T-helper 2 cell treated with Interferon-gamma antibody and Interleukin-4, amounts not matched to agents 5 μg/mL and 100 μg/mL, for 36 hours (primary cell): ENCODE results near the gene DYRK1A.
A peak's percentile ranks its signal among the peaks of the same experiment; 100 is the strongest.
"Not testable (repeated sequence)": the region's sequence is repeated elsewhere in the genome, so short reads cannot be mapped to it uniquely, and the experiment has no call there.

Source experiments
- DNase-seq: peaks from one replicate; pipeline ENCODE4 v3.0.0; 2021; ENCODE audit warnings: low spot score
- H3K27ac Mint-ChIP-seq: one replicate; pipeline ENCODE4 v1.8.0; 2021; ENCODE audit warnings: mild to moderate bottlenecking, mixed read lengths
- H3K27me3 Mint-ChIP-seq: one replicate; pipeline ENCODE4 v1.8.0; 2021; ENCODE audit warnings: low read depth, mixed read lengths
- H3K36me3 Mint-ChIP-seq: one replicate; pipeline ENCODE4 v1.8.0; 2021; ENCODE audit warnings: low read depth, mixed read lengths
- H3K4me1 Mint-ChIP-seq: one replicate; pipeline ENCODE4 v1.8.0; 2021; ENCODE audit warnings: low read depth, mixed read lengths
- H3K4me3 Mint-ChIP-seq: one replicate; pipeline ENCODE4 v1.8.0; 2022; ENCODE audit warnings: mild to moderate bottlenecking, moderate library complexity, mixed read lengths
- H3K9me3 Mint-ChIP-seq: one replicate; pipeline ENCODE4 v1.8.0; 2021; ENCODE audit warnings: mixed read lengths

The DYRK1A gene

GRCh38 chr21:37366482-37367316 is at the start of gene DYRK1A:
Gene DYRK1A, plus strand, starts transcription at chr21:37366773. Its CDS starts 53,602 bp downstream, at chr21:37420375.
- Mint-ChIP-seq H3K4me1 (peaks cover 37% of the 10 kb centered on the region), H3K4me3 (peak within 1 kb of the TSS; percentile 97), H3K9me3 (no peaks in the 10 kb centered on the region), H3K27ac (peak within 1 kb of the TSS; percentile 100), H3K27me3 (no peaks in the 10 kb centered on the region), H3K36me3 (peaks cover 13% of the 10 kb centered on the region)
- peak; percentile 96 for DNase-seq

- Mint-ChIP-seq H3K4me1 (no peaks in the 10 kb centered on the region), H3K27me3 (peaks cover 8% of the 10 kb centered on the region)
These were observed 47.0 kb upstream of the DYRK1A start for GRCh38 chr21:37319551-37319950.

GRCh38 chr21:37322084-37322483 is 44.5 kb upstream of the DYRK1A start:
- no peak overlapping the region for H3K27ac Mint-ChIP-seq
- DNase-seq = no peak
- H3K4me1 Mint-ChIP-seq = no peaks in the 10 kb centered on the region
- H3K36me3 Mint-ChIP-seq = no peaks in the 10 kb centered on the region
- H3K27me3 Mint-ChIP-seq = peaks cover 6% of the 10 kb centered on the region
- peaks cover 10% of the 10 kb centered on the region for H3K9me3 Mint-ChIP-seq
- H3K4me3 Mint-ChIP-seq = no peak overlapping the region

More at GRCh38 chr21:37319551-37319950, 47.0 kb upstream of the DYRK1A start:
- H3K9me3 Mint-ChIP-seq = peaks cover 10% of the 10 kb centered on the region
- DNase-seq = no peak
- H3K4me3 Mint-ChIP-seq = no peak overlapping the region
- H3K36me3 Mint-ChIP-seq = no peaks in the 10 kb centered on the region
- no peak overlapping the region for H3K27ac Mint-ChIP-seq

GRCh38 chr21:37324558-37324957 is 42.0 kb upstream of the DYRK1A start:
- Mint-ChIP-seq H3K9me3 (peaks cover 8% of the 10 kb centered on the region), H3K27ac (no peak overlapping the region), H3K4me3 (no peak overlapping the region), H3K36me3 (no peaks in the 10 kb centered on the region), H3K4me1 (no peaks in the 10 kb centered on the region), H3K27me3 (peaks cover 8% of the 10 kb centered on the region)
- DNase-seq = no peak

GRCh38 chr21:37328147-37328546 is 38.4 kb upstream of the DYRK1A start:
- not testable (repeated sequence) for H3K36me3 Mint-ChIP-seq, H3K4me3 Mint-ChIP-seq, H3K27ac Mint-ChIP-seq

GRCh38 chr21:37331411-37331810 is 35.2 kb upstream of the DYRK1A start:
- H3K27ac Mint-ChIP-seq = no peak overlapping the region
- no peaks in the 10 kb centered on the region for H3K9me3 Mint-ChIP-seq
- no peak for DNase-seq
- H3K27me3 Mint-ChIP-seq = peaks cover 2% of the 10 kb centered on the region
- no peaks in the 10 kb centered on the region for H3K4me1 Mint-ChIP-seq
- no peak overlapping the region for H3K4me3 Mint-ChIP-seq
- no peaks in the 10 kb centered on the region for H3K36me3 Mint-ChIP-seq

More at GRCh38 chr21:37328147-37328546, 38.4 kb upstream of the DYRK1A start:
- not testable (repeated sequence) for DNase-seq, H3K4me1 Mint-ChIP-seq, H3K27me3 Mint-ChIP-seq, H3K9me3 Mint-ChIP-seq

- H3K4me1 Mint-ChIP-seq = no peaks in the 10 kb centered on the region
- H3K36me3 Mint-ChIP-seq = no peaks in the 10 kb centered on the region
- no peak for DNase-seq
- no peak overlapping the region for H3K27ac Mint-ChIP-seq
- no peaks in the 10 kb centered on the region for H3K27me3 Mint-ChIP-seq
- H3K9me3 Mint-ChIP-seq = no peaks in the 10 kb centered on the region
- H3K4me3 Mint-ChIP-seq = no peak overlapping the region
These were observed 31.5 kb upstream of the DYRK1A start for GRCh38 chr21:37335053-37335452.

GRCh38 chr21:37337179-37337578 is 29.4 kb upstream of the DYRK1A start:
- Mint-ChIP-seq H3K4me1 (no peaks in the 10 kb centered on the region), H3K36me3 (no peaks in the 10 kb centered on the region), H3K9me3 (peaks cover 2% of the 10 kb centered on the region), H3K4me3 (no peak overlapping the region), H3K27me3 (no peaks in the 10 kb centered on the region), H3K27ac (no peak overlapping the region)
- DNase-seq = no peak

GRCh38 chr21:37337831-37338230 is 28.7 kb upstream of the DYRK1A start:
- H3K27me3 Mint-ChIP-seq = no peaks in the 10 kb centered on the region
- DNase-seq = no peak
- H3K36me3 Mint-ChIP-seq = no peaks in the 10 kb centered on the region
- peaks cover 4% of the 10 kb centered on the region for H3K9me3 Mint-ChIP-seq
- no peaks in the 10 kb centered on the region for H3K4me1 Mint-ChIP-seq
- H3K27ac Mint-ChIP-seq = no peak overlapping the region
- no peak overlapping the region for H3K4me3 Mint-ChIP-seq

- no peak for DNase-seq
- Mint-ChIP-seq H3K27me3 (no peaks in the 10 kb centered on the region), H3K4me1 (no peaks in the 10 kb centered on the region), H3K27ac (no peak overlapping the region), H3K36me3 (no peaks in the 10 kb centered on the region), H3K9me3 (peaks cover 4% of the 10 kb centered on the region), H3K4me3 (no peak overlapping the region)
These were observed 27.7 kb upstream of the DYRK1A start for GRCh38 chr21:37338671-37339551.

GRCh38 chr21:37339552-37339939 is 27.0 kb upstream of the DYRK1A start:
- Mint-ChIP-seq H3K27ac (no peak overlapping the region), H3K36me3 (no peaks in the 10 kb centered on the region), H3K4me3 (no peak overlapping the region), H3K4me1 (no peaks in the 10 kb centered on the region), H3K27me3 (no peaks in the 10 kb centered on the region), H3K9me3 (peaks cover 4% of the 10 kb centered on the region)
- no peak for DNase-seq

GRCh38 chr21:37341254-37341960 is 25.2 kb upstream of the DYRK1A start:
- no peak overlapping the region for H3K4me3 Mint-ChIP-seq
- H3K9me3 Mint-ChIP-seq = peaks cover 8% of the 10 kb centered on the region
- peaks cover 3% of the 10 kb centered on the region for H3K27me3 Mint-ChIP-seq
- DNase-seq = no peak
- no peaks in the 10 kb centered on the region for H3K4me1 Mint-ChIP-seq
- no peaks in the 10 kb centered on the region for H3K36me3 Mint-ChIP-seq
- H3K27ac Mint-ChIP-seq = no peak overlapping the region

GRCh38 chr21:37342046-37342632 is 24.4 kb upstream of the DYRK1A start:
- no peak for DNase-seq
- Mint-ChIP-seq H3K27ac (no peak overlapping the region), H3K4me3 (no peak overlapping the region), H3K36me3 (no peaks in the 10 kb centered on the region), H3K9me3 (peaks cover 8% of the 10 kb centered on the region), H3K4me1 (no peaks in the 10 kb centered on the region), H3K27me3 (peaks cover 3% of the 10 kb centered on the region)
